Right atrium auricular region (tissue), 2 donors: ENCODE results near the gene GSE1. TPM values are rescaled to one million over a fixed set of nuclear protein-coding genes. Genes with fewer than 3 reads are reported as not detected.

Experiments used
- DNase-seq: peaks from one replicate; pipeline ENCODE4 v3.0.0-alpha.2; 2019; ENCODE audit warnings: low spot score
- H3K27ac ChIP-seq, 2 donors: fragments of 200-600 bp; sonication (generic); 1 replicate in 1 of 2; 2 replicates in 1 of 2; pipeline ENCODE4 v1.5.1; 2016 to 2019
- H3K27me3 ChIP-seq, 2 donors: fragments of 200-600 bp; sonication (generic); one replicate each; pipeline versions ENCODE4 v1.5.1 to v1.6.0; 2017 to 2019
- H3K36me3 ChIP-seq: fragments of 200-600 bp; sonication (generic); one replicate; pipeline ENCODE4 v1.5.1; 2016
- H3K4me1 ChIP-seq, 2 donors: fragments of 200-600 bp; sonication (generic); one replicate each; pipeline versions ENCODE4 v1.5.1 to v1.6.0; 2017 to 2019
- H3K4me3 ChIP-seq, 2 donors: fragments of 200-600 bp; sonication (generic); 1 replicate in 1 of 2; 2 replicates in 1 of 2; pipeline ENCODE4 v1.5.1; 2017 to 2019; ENCODE audit warnings: mild to moderate bottlenecking in 1 of 2, moderate library complexity in 1 of 2
- H3K9me3 ChIP-seq, 2 donors: fragments of 200-600 bp; sonication (generic); one replicate each; pipeline ENCODE4 v1.5.1; 2019
- total RNA-seq, 2 donors: library from RNA; depleted of rRNA; stranded (reverse); fragments of >200 nt; gene quantifications; one replicate each; pipeline ENCODE4 v1.1.0, GENCODE V29; 2016
- TF ChIP-seq, protein P1 (sequence below), 2 donors: fragments of 200-600 bp; sonication (generic); IDR thresholded peaks; one replicate each; pipeline ENCODE4 v1.5.1; 2019; ENCODE audit warnings: antibody characterized with exemption in 2 of 2

Gene GSE1
- total RNA-seq, 2 donors from 2014 or later, result 37.1 to 55.7 TPM

DNA sequence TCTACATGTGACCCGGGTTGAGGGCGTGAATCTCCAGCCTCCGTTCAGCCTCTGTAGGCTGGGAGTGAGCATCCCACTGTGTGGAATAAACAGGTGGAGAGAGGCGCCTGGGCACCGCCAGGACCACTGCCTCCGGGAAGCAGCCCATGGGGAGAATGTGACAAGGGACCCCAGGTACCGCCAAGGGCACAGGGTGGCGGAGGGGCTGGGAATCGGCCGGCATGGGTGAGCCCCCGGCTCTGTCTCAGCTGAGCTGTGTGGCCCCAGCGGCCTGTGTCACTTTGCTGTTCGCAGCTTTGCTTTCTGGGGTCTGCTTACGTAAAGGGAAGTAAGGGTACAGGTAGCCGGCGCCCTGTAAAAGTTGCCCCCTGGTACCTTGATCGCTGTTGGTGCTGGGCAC, 11.5 kb downstream of the GSE1 start:
- Histone ChIP-seq H3K4me1 (peaks cover 0 to 70% of the 10 kb centered on the region in 2 donors), H3K4me3 (no peak overlapping the region), H3K36me3 (no peaks in the 10 kb centered on the region), H3K27me3 (no peaks in the 10 kb centered on the region), H3K27ac (no peak overlapping the region), H3K9me3 (peaks cover 0 to 3% of the 10 kb centered on the region in 2 donors)
- no peak for DNase-seq
- TF ChIP-seq, protein P1, sequence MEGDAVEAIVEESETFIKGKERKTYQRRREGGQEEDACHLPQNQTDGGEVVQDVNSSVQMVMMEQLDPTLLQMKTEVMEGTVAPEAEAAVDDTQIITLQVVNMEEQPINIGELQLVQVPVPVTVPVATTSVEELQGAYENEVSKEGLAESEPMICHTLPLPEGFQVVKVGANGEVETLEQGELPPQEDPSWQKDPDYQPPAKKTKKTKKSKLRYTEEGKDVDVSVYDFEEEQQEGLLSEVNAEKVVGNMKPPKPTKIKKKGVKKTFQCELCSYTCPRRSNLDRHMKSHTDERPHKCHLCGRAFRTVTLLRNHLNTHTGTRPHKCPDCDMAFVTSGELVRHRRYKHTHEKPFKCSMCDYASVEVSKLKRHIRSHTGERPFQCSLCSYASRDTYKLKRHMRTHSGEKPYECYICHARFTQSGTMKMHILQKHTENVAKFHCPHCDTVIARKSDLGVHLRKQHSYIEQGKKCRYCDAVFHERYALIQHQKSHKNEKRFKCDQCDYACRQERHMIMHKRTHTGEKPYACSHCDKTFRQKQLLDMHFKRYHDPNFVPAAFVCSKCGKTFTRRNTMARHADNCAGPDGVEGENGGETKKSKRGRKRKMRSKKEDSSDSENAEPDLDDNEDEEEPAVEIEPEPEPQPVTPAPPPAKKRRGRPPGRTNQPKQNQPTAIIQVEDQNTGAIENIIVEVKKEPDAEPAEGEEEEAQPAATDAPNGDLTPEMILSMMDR (IDR thresholded peaks at IDR 0.05), result no peak

DNA sequence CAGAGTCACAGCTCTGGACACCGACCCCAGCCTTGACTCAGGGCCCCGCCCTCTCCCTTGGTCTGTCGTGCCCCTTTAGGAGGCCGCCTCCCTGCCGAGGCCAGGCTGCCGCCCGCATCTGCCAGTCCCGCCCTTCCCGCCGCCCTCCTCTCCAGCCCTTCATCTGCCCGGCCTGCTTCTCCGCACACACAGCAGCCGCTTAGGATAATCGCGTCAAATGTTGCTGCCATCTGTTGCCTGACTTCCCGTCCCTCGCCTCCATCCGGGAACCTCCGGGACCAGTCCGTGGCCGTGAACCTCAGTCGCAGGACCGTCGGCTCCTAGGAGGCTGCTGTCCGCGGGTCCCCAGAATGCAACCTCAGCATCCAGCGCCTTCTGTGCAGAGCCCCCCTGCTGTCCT, 11.9 kb downstream of the GSE1 start:
- TF ChIP-seq, protein P1 (IDR thresholded peaks at IDR 0.05), result no peak
- Histone ChIP-seq H3K9me3 (peaks cover 4 to 7% of the 10 kb centered on the region in 2 donors), H3K36me3 (no peaks in the 10 kb centered on the region), H3K4me1 (peaks cover 0 to 68% of the 10 kb centered on the region in 2 donors), H3K27me3 (no peaks in the 10 kb centered on the region), H3K4me3 (no peak overlapping the region), H3K27ac (no peak overlapping the region)
- no peak for DNase-seq

DNA sequence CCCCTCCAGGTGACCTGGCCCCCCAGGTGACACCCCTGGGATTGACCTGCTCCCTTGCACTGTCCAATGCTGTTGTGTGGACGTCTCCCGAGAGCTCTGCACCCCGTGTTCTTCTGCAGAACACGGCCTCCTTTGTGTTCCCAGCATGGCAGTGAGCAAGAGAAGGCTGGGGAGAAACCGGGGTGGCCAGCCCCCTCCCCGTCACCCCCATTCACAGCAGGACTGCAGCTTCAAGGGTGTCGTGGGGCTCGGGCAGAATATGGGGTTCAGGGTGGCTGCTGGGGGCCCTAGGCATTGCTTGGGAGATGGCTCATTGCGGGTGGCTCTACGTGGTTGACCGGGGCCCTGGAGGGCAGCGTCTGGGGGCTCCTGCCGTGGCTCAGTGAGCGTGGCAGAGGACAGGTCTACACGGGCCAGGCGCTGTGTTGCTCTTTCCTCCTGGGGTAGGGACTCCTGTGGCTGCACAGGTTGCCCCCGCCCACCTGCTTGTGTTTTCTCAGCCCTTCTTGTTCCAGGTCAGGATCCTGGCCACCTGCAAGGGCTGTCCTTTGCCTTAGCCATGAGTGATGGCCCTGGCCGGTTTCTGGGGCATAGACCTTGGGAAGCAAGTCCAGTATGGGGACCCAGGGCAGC, 12.5 kb downstream of the GSE1 start:
- Histone ChIP-seq H3K36me3 (no peaks in the 10 kb centered on the region), H3K27me3 (no peaks in the 10 kb centered on the region), H3K4me1 (peaks cover 0 to 68% of the 10 kb centered on the region in 2 donors), H3K27ac (peak overlapping the region in 1 of 2 donors; percentile 82), H3K9me3 (peaks cover 4 to 8% of the 10 kb centered on the region in 2 donors), H3K4me3 (no peak overlapping the region)
- no peak for DNase-seq
- TF ChIP-seq, protein P1 (IDR thresholded peaks at IDR 0.05), result no peak

DNA sequence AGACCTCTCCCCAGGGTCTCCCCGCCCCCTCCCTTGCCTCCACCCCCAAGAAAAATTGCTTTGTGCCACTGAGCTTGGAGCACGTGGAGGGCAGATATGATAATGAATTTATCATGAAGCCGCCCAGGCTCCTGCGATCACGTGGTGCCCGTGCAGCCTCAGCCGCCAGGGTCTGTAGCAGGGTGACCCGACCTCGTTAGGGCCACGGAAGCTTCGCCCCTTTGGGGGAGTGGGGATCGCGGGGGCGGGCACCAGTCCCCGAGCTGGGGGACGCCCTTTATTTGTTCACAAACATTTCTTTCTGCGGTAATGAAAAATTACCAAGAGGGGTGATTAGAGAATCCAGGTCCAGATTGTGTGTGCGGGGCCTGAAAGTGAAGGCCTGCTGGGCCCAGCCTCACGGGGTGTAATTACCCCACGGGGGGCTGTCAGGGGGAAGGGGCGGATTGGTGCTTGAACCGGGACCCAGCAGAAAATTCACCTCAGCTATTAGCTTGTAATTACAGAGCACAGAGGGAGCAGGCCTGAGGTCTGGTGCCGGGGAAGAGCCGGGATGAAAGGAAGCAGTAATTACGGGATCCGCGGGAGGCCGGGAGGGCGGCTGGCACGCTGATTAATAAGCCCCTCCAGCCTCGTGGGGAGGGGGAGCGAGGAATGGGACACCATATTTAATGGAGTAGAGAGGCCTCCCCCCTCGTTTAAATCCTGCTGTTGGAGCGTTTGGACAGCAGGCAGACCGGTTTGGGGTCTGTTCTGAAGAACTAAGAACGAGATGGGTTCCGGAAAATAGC, 13.3 kb downstream of the GSE1 start:
- Histone ChIP-seq H3K27ac (peak overlapping the region; percentile 82 to 92), H3K4me3 (peak overlapping the region in 1 of 2 donors; percentile 5), H3K4me1 (peaks cover 0 to 70% of the 10 kb centered on the region in 2 donors), H3K27me3 (no peaks in the 10 kb centered on the region), H3K36me3 (no peaks in the 10 kb centered on the region), H3K9me3 (peaks cover 4 to 8% of the 10 kb centered on the region in 2 donors)
- TF ChIP-seq, protein P1 (IDR thresholded peaks at IDR 0.05), result no peak
- DNase-seq, result no peak

DNA sequence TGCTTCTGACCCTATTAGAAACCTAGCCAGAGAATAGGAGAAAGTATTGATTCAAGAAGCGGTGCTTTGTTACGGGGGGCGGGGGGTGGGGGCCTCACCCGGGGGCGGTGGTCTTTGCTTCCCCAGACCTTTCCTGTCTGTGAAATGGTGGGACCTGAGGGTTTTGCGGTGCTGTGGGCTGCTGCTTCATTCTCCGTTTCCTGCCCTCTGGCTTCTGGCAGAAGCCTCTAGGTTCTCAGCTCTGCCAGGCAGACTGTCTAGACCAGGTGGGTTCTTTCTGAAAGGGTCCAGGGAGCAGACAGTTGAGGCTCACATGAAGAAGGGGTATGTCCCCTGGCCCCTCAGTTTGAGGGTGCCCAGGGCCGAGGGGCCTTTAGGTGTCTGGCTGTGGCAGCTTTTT, 14.0 kb downstream of the GSE1 start:
- no peak for DNase-seq
- Histone ChIP-seq H3K4me3 (no peak overlapping the region), H3K9me3 (peaks cover 4 to 8% of the 10 kb centered on the region in 2 donors), H3K4me1 (peaks cover 0 to 71% of the 10 kb centered on the region in 2 donors), H3K27me3 (no peaks in the 10 kb centered on the region), H3K36me3 (no peaks in the 10 kb centered on the region), H3K27ac (peak overlapping the region; percentile 82 to 92)
- TF ChIP-seq, protein P1 (IDR thresholded peaks at IDR 0.05), result no peak
